Ishikawa (cell line): ENCODE measurements around the gene RNF115.

ENCODE experiments used
- CEBPB ChIP-seq: IDR thresholded peaks from 2 replicates; pipeline ENCODE4 v1.6.1; 2012
- CREB1 ChIP-seq: IDR thresholded peaks from 2 replicates; pipeline ENCODE4 v1.6.1; 2012; ENCODE audit warnings: low read depth
- EGR1 ChIP-seq: IDR thresholded peaks from 2 replicates; pipeline ENCODE4 v1.6.1; 2012
- EP300 ChIP-seq: IDR thresholded peaks from 2 replicates; pipeline ENCODE4 v1.6.1; 2012; ENCODE audit warnings: borderline replicate concordance
- FOXM1 ChIP-seq: IDR thresholded peaks from 2 replicates; pipeline ENCODE4 v1.6.1; 2012; ENCODE audit warnings: low read depth, borderline replicate concordance
- MAX ChIP-seq: IDR thresholded peaks from 2 replicates; pipeline ENCODE4 v1.6.1; 2012
- NFIC ChIP-seq: IDR thresholded peaks from 2 replicates; pipeline ENCODE4 v1.6.1; 2012
- RAD21 ChIP-seq: IDR thresholded peaks from 2 replicates; pipeline ENCODE4 v1.6.1; 2012; ENCODE audit warnings: low read depth
- REST ChIP-seq: IDR thresholded peaks from 2 replicates; pipeline ENCODE4 v1.6.1; 2012; ENCODE audit warnings: low read depth, mild to moderate bottlenecking
- TAF1 ChIP-seq: IDR thresholded peaks from 2 replicates; pipeline ENCODE4 v1.6.1; 2012; ENCODE audit warnings: low read depth, mild to moderate bottlenecking
- TCF12 ChIP-seq: IDR thresholded peaks from 2 replicates; pipeline ENCODE4 v1.6.1; 2012; ENCODE audit warnings: low read depth
- TEAD4 ChIP-seq: IDR thresholded peaks from 2 replicates; pipeline ENCODE4 v1.6.1; 2012
- USF1 ChIP-seq: IDR thresholded peaks from 2 replicates; pipeline ENCODE4 v1.6.1; 2012
- YY1 ChIP-seq: IDR thresholded peaks from 2 replicates; pipeline ENCODE4 v1.6.1; 2012; ENCODE audit warnings: low read depth
- ZBTB7A ChIP-seq: IDR thresholded peaks from 2 replicates; pipeline ENCODE4 v1.6.1; 2012; ENCODE audit warnings: low read depth

The RNF115 gene

GRCh38 chr1:145858238-145858900 is 34.5 kb upstream of the RNF115 start:
- TF ChIP-seq NFIC (no peak), ZBTB7A (peak; percentile 72; the same call in 1 of the 2 replicates)

- TF ChIP-seq REST (no peak), EP300 (no peak), MAX (no peak), EGR1 (no peak), TEAD4 (no peak), CREB1 (no peak), USF1 (no peak), FOXM1 (no peak), CEBPB (no peak), NFIC (no peak)
Observed at GRCh38 chr1:145857170-145857569, 33.3 kb upstream of the RNF115 start.

GRCh38 chr1:145855426-145855948 is 31.6 kb upstream of the RNF115 start:
- no peak for TF ChIP-seq CREB1
- TF ChIP-seq FOXM1: no peak
- no peak for TF ChIP-seq ZBTB7A
- no peak for TF ChIP-seq EGR1

GRCh38 chr1:145849356-145850160 is 25.7 kb upstream of the RNF115 start:
- TF ChIP-seq RAD21 (peak; percentile 31; the same call in 1 of the 2 replicates), CREB1 (no peak), TEAD4 (peak; percentile 68), YY1 (no peak), ZBTB7A (peak; percentile 77), USF1 (no peak)

GRCh38 chr1:145847827-145848226 is 23.9 kb upstream of the RNF115 start:
- TF ChIP-seq EGR1 (no peak), TEAD4 (no peak), ZBTB7A (no peak), MAX (no peak), FOXM1 (no peak), RAD21 (no peak), NFIC (no peak), CREB1 (no peak), USF1 (no peak), YY1 (no peak), CEBPB (no peak), TAF1 (no peak), REST (no peak), EP300 (no peak), TCF12 (no peak)

- TF ChIP-seq RAD21: peak; percentile 44
- peak; percentile 94 for TF ChIP-seq ZBTB7A
- TF ChIP-seq USF1: no peak
- no peak for TF ChIP-seq FOXM1
- TF ChIP-seq EGR1: no peak
- TF ChIP-seq CREB1: no peak
- no peak for TF ChIP-seq YY1
Observed at GRCh38 chr1:145846201-145846612, 22.3 kb upstream of the RNF115 start.
